D721Med (cell line): ENCODE results near the gene KLF16.

ENCODE experiments used
- DNase-seq: peaks from one replicate; pipeline ENCODE4 v3.0.0; 2011; ENCODE audit warnings: low spot score; ENCODE audit not compliant: insufficient read length
- FAIRE-seq: peaks from 2 replicates; lab custom pipeline; 2011; peaks lifted over from hg19 to GRCh38; lab: Jason Lieb, UNC
- CTCF ChIP-seq: IDR thresholded peaks from 2 replicates; pipeline ENCODE4 v1.5.1; 2012; ENCODE audit warnings: mild to moderate bottlenecking, control low read depth; ENCODE audit not compliant: insufficient read depth; ENCODE audit errors: missing control alignments

KLF16 gene

DNA sequence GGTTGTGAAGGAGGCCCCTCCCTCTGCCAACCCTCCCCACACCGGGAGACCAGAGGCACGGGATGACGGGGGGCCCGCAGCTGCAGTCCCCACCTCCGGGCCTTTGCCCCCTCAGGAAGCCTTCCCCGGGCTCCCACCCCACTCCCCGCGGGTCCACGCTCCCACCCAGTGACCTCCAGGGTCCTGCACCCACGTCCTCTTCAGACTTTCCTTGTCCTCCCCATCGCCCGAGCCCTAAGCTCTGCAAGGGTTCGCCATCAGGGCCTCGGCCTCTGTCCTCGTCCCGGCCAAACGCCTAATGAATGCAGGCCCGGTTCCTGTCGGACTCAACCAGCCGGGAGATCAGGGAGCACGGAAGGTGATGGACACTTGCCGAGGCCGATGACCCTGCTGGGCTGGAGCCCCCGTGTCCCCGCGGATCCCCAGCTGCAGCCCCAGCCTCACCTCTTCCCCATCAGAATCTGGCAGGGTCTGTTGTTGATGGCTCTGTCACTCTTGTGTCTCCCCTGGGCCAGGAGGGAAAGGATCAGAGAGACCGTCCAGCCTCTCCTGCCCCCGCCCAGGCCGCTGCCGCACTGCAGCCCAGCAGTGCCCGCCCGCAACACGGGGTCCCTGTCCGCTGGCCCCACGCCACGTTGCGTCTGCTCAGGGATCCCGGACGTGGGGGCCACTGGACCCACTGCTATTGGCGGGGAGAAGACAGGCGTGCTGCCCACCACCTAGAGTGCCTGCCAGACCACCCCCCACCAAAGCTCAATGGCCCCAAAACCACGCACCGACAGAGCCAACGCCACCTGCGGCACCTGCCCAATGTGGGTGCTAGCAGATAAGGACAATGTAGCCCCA is 57.0 kb downstream of the KLF16 start:
- no peak for DNase-seq
- no peak for FAIRE-seq
- TF ChIP-seq CTCF = no peak

DNA sequence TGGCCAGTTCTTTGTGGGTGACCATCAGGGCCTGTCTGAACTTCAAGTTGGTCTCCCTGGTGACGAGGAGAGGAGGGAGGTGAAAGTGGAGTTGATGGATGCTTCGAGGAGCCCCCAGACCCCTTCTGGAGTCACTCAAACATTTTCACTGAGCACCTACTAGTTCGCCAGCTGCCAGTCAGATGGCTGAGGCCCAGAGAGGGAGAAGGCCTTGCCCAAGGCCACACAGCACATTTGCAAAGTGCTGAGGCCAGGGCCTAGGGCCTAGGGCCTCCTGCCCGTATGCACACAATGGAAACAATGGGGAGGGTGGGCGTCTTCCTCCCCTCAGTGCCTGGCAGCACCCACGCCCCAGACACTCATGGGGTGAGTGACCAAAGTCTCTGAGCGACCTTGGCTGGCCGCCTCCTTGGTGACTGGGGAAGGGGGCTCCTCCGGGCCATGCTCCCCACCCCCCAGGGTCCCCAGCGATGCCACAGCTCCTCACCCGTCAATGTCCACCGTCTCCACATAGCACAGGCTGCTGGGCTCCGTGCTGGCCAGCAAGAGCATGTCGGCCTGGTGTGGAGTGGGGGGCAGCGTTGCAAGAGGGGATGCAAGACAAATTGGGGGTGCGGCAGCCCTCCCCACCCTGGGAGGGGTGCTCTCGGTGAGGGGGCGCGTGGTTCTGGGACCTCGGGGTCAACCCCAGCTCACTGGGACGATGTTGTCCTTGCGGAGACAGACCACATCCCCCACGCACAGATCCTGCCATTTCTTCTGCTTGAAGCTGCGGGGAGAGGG is 57.8 kb downstream of the KLF16 start:
- no peak for FAIRE-seq
- DNase-seq = no peak
- TF ChIP-seq CTCF = no peak

- no peak for TF ChIP-seq CTCF
- FAIRE-seq (no peak), DNase-seq (no peak)
These were observed 58.5 kb downstream of the KLF16 start for GRCh38 chr19:1804858-1805257.
